ENCODE results near the gene ZNF813.

- TF ChIP-seq, protein P1, sequence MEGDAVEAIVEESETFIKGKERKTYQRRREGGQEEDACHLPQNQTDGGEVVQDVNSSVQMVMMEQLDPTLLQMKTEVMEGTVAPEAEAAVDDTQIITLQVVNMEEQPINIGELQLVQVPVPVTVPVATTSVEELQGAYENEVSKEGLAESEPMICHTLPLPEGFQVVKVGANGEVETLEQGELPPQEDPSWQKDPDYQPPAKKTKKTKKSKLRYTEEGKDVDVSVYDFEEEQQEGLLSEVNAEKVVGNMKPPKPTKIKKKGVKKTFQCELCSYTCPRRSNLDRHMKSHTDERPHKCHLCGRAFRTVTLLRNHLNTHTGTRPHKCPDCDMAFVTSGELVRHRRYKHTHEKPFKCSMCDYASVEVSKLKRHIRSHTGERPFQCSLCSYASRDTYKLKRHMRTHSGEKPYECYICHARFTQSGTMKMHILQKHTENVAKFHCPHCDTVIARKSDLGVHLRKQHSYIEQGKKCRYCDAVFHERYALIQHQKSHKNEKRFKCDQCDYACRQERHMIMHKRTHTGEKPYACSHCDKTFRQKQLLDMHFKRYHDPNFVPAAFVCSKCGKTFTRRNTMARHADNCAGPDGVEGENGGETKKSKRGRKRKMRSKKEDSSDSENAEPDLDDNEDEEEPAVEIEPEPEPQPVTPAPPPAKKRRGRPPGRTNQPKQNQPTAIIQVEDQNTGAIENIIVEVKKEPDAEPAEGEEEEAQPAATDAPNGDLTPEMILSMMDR (IDR thresholded peaks at IDR 0.05), result no peak
- TF ChIP-seq POLR2A (IDR thresholded peaks at IDR 0.05), result no peak
Measured at GRCh38 chr19:53538378-53539109, 71.0 kb downstream of the ZNF813 start.

Measured in testis (tissue), 2 donors.